T-cell (primary cell): ENCODE data around the gene LY86. TPM values are rescaled to one million over a fixed set of nuclear protein-coding genes. Genes with fewer than 3 reads are reported as not detected.

Experiments used
- ATAC-seq, 4 experiments: fragments of 200-7000 bp in 3 of 4; fragments of 150-1000 bp in 1 of 4; cut with Tn5 transposase; replicated peaks in 1 of 4; 1 replicate in 3 of 4; 2 replicates in 1 of 4; pipeline ENCODE4 v1.10.0; 2021; ENCODE audit warnings: moderate library complexity in 3 of 4, mild to moderate bottlenecking in 2 of 4, moderate number of reproducible peaks in 1 of 4
- CTCF ChIA-PET, 2 donors: fragments of 300-600 bp; sonication (Branson Sonifier 250); formaldehyde crosslinking; loops; one replicate each; lab custom pipeline; 2022; ENCODE audit warnings: antibody characterized with exemption in 2 of 2; lab: Charles Lee
- POLR2A ChIA-PET, 2 donors: fragments of 300-600 bp; sonication (Branson Sonifier 250); formaldehyde crosslinking; loops; one replicate each; lab custom pipeline; 2022; ENCODE audit warnings: antibody characterized with exemption in 2 of 2; lab: Charles Lee
- DNase-seq, 35 experiments: peaks; one replicate each; pipeline versions ENCODE4 v3.0.0 to v3.0.0-alpha.2; 2013 to 2023
- H3K27ac ChIP-seq: one replicate; pipeline ENCODE4 v1.5.1; 2013; ENCODE audit warnings: low read length
- H3K27me3 ChIP-seq, 2 experiments: replicated peaks in 1 of 2; 1 replicate in 1 of 2; 2 replicates in 1 of 2; pipeline versions ENCODE4 v1.6.1 to v1.7.0; 2013; ENCODE audit warnings: low read length in 1 of 2, mixed read lengths in 1 of 2; ENCODE audit not compliant: control insufficient read depth in 2 of 2, insufficient read depth in 2 of 2; ENCODE audit errors: extremely low read depth in 1 of 2
- H3K36me3 ChIP-seq, 2 donors: 1 replicate in 1 of 2; 2 replicates in 1 of 2; pipeline versions ENCODE4 v1.6.1 to v1.7.0; 2013; ENCODE audit warnings: low read length in 1 of 2; ENCODE audit not compliant: control insufficient read depth in 2 of 2, insufficient read depth in 1 of 2; ENCODE audit errors: extremely low read depth in 1 of 2
- H3K4me1 ChIP-seq, 2 experiments: 1 replicate in 1 of 2; 2 replicates in 1 of 2; pipeline versions ENCODE4 v1.6.1 to v1.7.0; 2013; ENCODE audit warnings: low read length in 2 of 2, mixed read lengths in 1 of 2; ENCODE audit not compliant: insufficient read depth in 2 of 2, control insufficient read depth in 1 of 2; ENCODE audit errors: extremely low read depth in 1 of 2
- H3K4me3 ChIP-seq, 2 donors: 1 replicate in 1 of 2; 2 replicates in 1 of 2; pipeline versions ENCODE4 v1.5.1 to v1.7.0; 2013; ENCODE audit warnings: mild to moderate bottlenecking in 2 of 2, low read length in 1 of 2, moderate library complexity in 1 of 2; ENCODE audit not compliant: control insufficient read depth in 1 of 2; ENCODE audit errors: extremely low read depth in 1 of 2
- H3K9me3 ChIP-seq: 2 replicates; pipeline ENCODE4 v1.7.0; 2013
- H3K27ac Mint-ChIP-seq, 2 donors: one replicate each; pipeline ENCODE4 v1.8.0; 2020 to 2021; ENCODE audit warnings: mild to moderate bottlenecking in 2 of 2, mixed read lengths in 2 of 2
- H3K27me3 Mint-ChIP-seq, 2 donors: one replicate each; pipeline ENCODE4 v1.8.0; 2021 to 2022; ENCODE audit warnings: mixed read lengths in 2 of 2
- H3K36me3 Mint-ChIP-seq: one replicate; pipeline ENCODE4 v1.8.0; 2021; ENCODE audit warnings: mixed read lengths
- H3K4me1 Mint-ChIP-seq, 3 donors: one replicate each; pipeline ENCODE4 v1.8.0; 2020 to 2022; ENCODE audit warnings: mixed read lengths in 3 of 3, mild to moderate bottlenecking in 1 of 3
- H3K4me3 Mint-ChIP-seq, 3 donors: one replicate each; pipeline ENCODE4 v1.8.0; 2020 to 2022; ENCODE audit warnings: mild to moderate bottlenecking in 3 of 3, mixed read lengths in 3 of 3, moderate library complexity in 3 of 3
- H3K9me3 Mint-ChIP-seq, 3 donors: one replicate each; pipeline ENCODE4 v1.8.0; 2020 to 2022; ENCODE audit warnings: mixed read lengths in 3 of 3
- WGBS: methylation state at CpG from one replicate; pipeline ENCODE4 v1.1.5; 2013; ENCODE audit warnings: missing lambda C conversion rate; ENCODE audit not compliant: insufficient coverage; 5-methylcytosine and 5-hydroxymethylcytosine counted together
- total RNA-seq, 35 experiments: library from RNA in 6 of 35; stranded (reverse) in 6 of 35; fragments of 120-200 nt in 1 of 35; gene quantifications; one replicate each; pipeline versions ENCODE4 v1.2.1 to v1.2.4 and lab custom pipeline; 2013 to 2026

LY86 gene
- total RNA-seq, 5 donors from 2014 or later (not counting 1 experiment from before 2014, with no cell fraction given), result 0.54 to 3.6 (median 2.5) TPM

DNA sequence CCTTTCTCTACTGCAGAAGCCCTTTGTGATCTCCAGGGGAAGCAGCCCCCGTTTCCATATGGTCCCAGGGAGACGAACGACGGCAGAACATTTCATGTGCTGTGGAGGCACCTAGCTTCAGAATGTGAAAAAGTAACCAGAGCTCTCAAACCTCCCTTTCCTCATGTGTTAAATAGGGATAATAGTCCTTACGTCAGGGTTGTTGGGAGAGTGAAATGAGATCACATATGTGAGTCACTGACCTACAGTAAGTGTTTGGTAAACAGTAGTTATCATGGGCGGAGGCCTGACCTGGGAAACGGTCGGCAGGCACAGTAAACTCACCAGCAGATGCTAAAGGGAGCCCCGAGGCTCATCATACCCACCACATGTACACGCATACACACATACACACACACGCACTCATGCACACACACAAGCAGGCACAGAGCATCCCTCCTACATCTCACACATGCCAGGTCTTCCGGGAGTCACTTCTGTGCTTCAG, 89.7 kb downstream of the LY86 start:
- H3K36me3 Mint-ChIP-seq, result no peaks in the 10 kb centered on the region
- 71% methylated on average over 4 of the region's 12 CpGs for WGBS
- H3K4me3 ChIP-seq, result no peak overlapping the region
- H3K36me3 ChIP-seq, result no peaks in the 10 kb centered on the region
- no peak overlapping the region for H3K4me3 Mint-ChIP-seq
- no peaks in the 10 kb centered on the region for H3K9me3 Mint-ChIP-seq
- H3K27ac ChIP-seq, result no peak overlapping the region
- peaks cover 0 to 8% of the 10 kb centered on the region in 2 experiments for H3K27me3 ChIP-seq
- DNase-seq (no peak), ATAC-seq (no peak)
- peaks cover 0 to 14% of the 10 kb centered on the region in 2 experiments for H3K4me1 ChIP-seq
- no peak overlapping the region for H3K27ac Mint-ChIP-seq
- ChIA-PET CTCF (interaction anchor here (0.6 to 1.0 kb wide), 2 partner anchors 33 to 43 kb away, joined by 3 to 6 read pairs; no protein-coding TSS in a partner anchor), POLR2A (interaction anchor here in 1 of 2 donors (0.6 to 0.7 kb wide), 2 partner anchors 26 to 97 kb away, joined by 4 to 6 read pairs; no protein-coding TSS in a partner anchor)
- H3K9me3 ChIP-seq, result no peaks in the 10 kb centered on the region
- H3K4me1 Mint-ChIP-seq, result peaks cover 8 to 17% (median 8%) of the 10 kb centered on the region in 3 donors
- H3K27me3 Mint-ChIP-seq, result no peaks in the 10 kb centered on the region

DNA sequence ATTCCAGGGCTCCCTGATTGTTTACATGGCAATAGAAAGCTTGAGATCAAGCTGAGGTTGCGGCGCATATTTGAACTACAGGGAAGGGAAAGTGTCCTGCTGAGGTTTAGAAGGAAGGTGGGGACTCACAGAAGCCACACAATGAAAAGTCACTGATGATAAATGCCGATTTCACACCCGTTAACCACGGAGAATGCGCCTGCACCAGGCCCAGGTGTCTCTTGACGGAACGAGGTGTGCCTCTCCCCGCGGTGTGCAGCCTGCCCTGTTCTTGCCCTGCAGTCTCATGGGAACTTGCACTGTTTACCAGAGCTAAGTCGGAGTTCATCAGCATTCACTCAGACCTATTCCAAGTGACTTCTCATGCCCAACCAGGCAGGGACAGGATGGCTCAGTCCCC, 90.3 kb downstream of the LY86 start:
- no peak overlapping the region for H3K4me3 Mint-ChIP-seq
- POLR2A ChIA-PET, result interaction anchor here in 1 of 2 donors (0.7 kb wide), 1 partner anchor 98 kb away, joined by 4 read pairs; no protein-coding TSS in a partner anchor
- 53% methylated on average over 11 of the region's 11 CpGs for WGBS

GRCh38 chr6:6679633-6680032, 91.1 kb downstream of the LY86 start:
- CTCF ChIA-PET, result interaction anchor here (0.6 to 0.7 kb wide), 2 partner anchors 104 to 133 kb away, joined by 3 read pairs; no protein-coding TSS in a partner anchor
- no peak for ATAC-seq

More for the DNA sequence above, 90.3 kb downstream of the LY86 start:
- DNase-seq (no peak), ATAC-seq (peak in 3 of 4 experiments; percentile 23 to 47 (median 34))
- H3K4me3 ChIP-seq, result no peak overlapping the region
- H3K36me3 ChIP-seq, result no peaks in the 10 kb centered on the region
- Mint-ChIP-seq H3K36me3 (no peaks in the 10 kb centered on the region), H3K27ac (no peak overlapping the region), H3K9me3 (no peaks in the 10 kb centered on the region), H3K4me1 (peaks cover 8 to 17% (median 8%) of the 10 kb centered on the region in 3 donors), H3K27me3 (no peaks in the 10 kb centered on the region)
- H3K27me3 ChIP-seq, result peaks cover 0 to 8% of the 10 kb centered on the region in 2 experiments
- CTCF ChIA-PET, result interaction anchor here (0.5 to 0.7 kb wide), 6 partner anchors 14 to 1274 kb away, joined by 4 to 6 read pairs (median 4); no protein-coding TSS in a partner anchor
- H3K9me3 ChIP-seq, result no peaks in the 10 kb centered on the region
- no peak overlapping the region for H3K27ac ChIP-seq
- peaks cover 0 to 14% of the 10 kb centered on the region in 2 experiments for H3K4me1 ChIP-seq

GRCh38 chr6:6680526-6680925, 92.0 kb downstream of the LY86 start:
- CTCF ChIA-PET, result interaction anchor here in 1 of 2 donors (0.5 kb wide), 1 partner anchor 1544 kb away, joined by 6 read pairs; no protein-coding TSS in a partner anchor

More at GRCh38 chr6:6679633-6680032, 91.1 kb downstream of the LY86 start:
- H3K4me1 Mint-ChIP-seq, result peaks cover 12 to 21% (median 14%) of the 10 kb centered on the region in 3 donors
- peaks cover 0 to 18% of the 10 kb centered on the region in 2 experiments for H3K4me1 ChIP-seq
- H3K27me3 Mint-ChIP-seq, result no peaks in the 10 kb centered on the region
- DNase-seq, result no peak
- 100% methylated on average over 1 of the region's 5 CpGs for WGBS
- H3K9me3 Mint-ChIP-seq, result no peaks in the 10 kb centered on the region
- H3K4me3 Mint-ChIP-seq, result no peak overlapping the region
- H3K9me3 ChIP-seq, result no peaks in the 10 kb centered on the region
- POLR2A ChIA-PET, result interaction anchor here in 1 of 2 donors (0.6 kb wide), 1 partner anchor 133 kb away, joined by 3 read pairs; no protein-coding TSS in a partner anchor
- H3K36me3 Mint-ChIP-seq, result no peaks in the 10 kb centered on the region
- H3K4me3 ChIP-seq, result no peak overlapping the region
- no peak overlapping the region for H3K27ac ChIP-seq
- H3K27me3 ChIP-seq, result peaks cover 0 to 8% of the 10 kb centered on the region in 2 experiments
- no peak overlapping the region for H3K27ac Mint-ChIP-seq
- H3K36me3 ChIP-seq, result no peaks in the 10 kb centered on the region

GRCh38 chr6:6681075-6681849, 92.7 kb downstream of the LY86 start:
- Histone ChIP-seq H3K9me3 (no peaks in the 10 kb centered on the region), H3K36me3 (no peaks in the 10 kb centered on the region), H3K27me3 (peaks cover 0 to 8% of the 10 kb centered on the region in 2 experiments), H3K4me1 (peaks cover 0 to 18% of the 10 kb centered on the region in 2 experiments), H3K4me3 (no peak overlapping the region), H3K27ac (no peak overlapping the region)
- Mint-ChIP-seq H3K36me3 (no peaks in the 10 kb centered on the region), H3K27me3 (no peaks in the 10 kb centered on the region), H3K4me3 (no peak overlapping the region), H3K9me3 (no peaks in the 10 kb centered on the region), H3K4me1 (peaks cover 12 to 23% (median 17%) of the 10 kb centered on the region in 3 donors), H3K27ac (no peak overlapping the region)
- DNase-seq, result no peak
- ATAC-seq, result no peak
- CTCF ChIA-PET, result interaction anchor here in 1 of 2 donors (0.6 to 0.7 kb wide), 2 partner anchors 20 to 500 kb away, joined by 4 to 11 read pairs; no protein-coding TSS in a partner anchor
- POLR2A ChIA-PET, result interaction anchor here in 1 of 2 donors (0.6 kb wide), 1 partner anchor 510 kb away, joined by 4 read pairs; no protein-coding TSS in a partner anchor
- 100% methylated on average over 2 of the region's 11 CpGs for WGBS

More at GRCh38 chr6:6680526-6680925, 92.0 kb downstream of the LY86 start:
- ATAC-seq (no peak), DNase-seq (no peak)
- POLR2A ChIA-PET, result interaction anchor here in 1 of 2 donors (0.5 kb wide), 1 partner anchor 403 kb away, joined by 12 read pairs; no protein-coding TSS in a partner anchor
- Mint-ChIP-seq H3K9me3 (no peaks in the 10 kb centered on the region), H3K36me3 (no peaks in the 10 kb centered on the region), H3K27ac (no peak overlapping the region), H3K4me1 (peaks cover 12 to 23% (median 17%) of the 10 kb centered on the region in 3 donors), H3K4me3 (no peak overlapping the region), H3K27me3 (no peaks in the 10 kb centered on the region)
- H3K27ac ChIP-seq, result no peak overlapping the region
- H3K4me3 ChIP-seq, result no peak overlapping the region
- H3K36me3 ChIP-seq, result no peaks in the 10 kb centered on the region
- peaks cover 0 to 8% of the 10 kb centered on the region in 2 experiments for H3K27me3 ChIP-seq
- H3K4me1 ChIP-seq, result peaks cover 0 to 18% of the 10 kb centered on the region in 2 experiments
- no peaks in the 10 kb centered on the region for H3K9me3 ChIP-seq

- no peak for ATAC-seq
- H3K4me1 Mint-ChIP-seq, result peaks cover 6 to 15% (median 15%) of the 10 kb centered on the region in 3 donors
- H3K4me3 Mint-ChIP-seq, result no peak overlapping the region
- H3K27me3 ChIP-seq, result peaks cover 0 to 13% of the 10 kb centered on the region in 2 experiments
- no peaks in the 10 kb centered on the region for H3K36me3 Mint-ChIP-seq
- H3K9me3 Mint-ChIP-seq, result no peaks in the 10 kb centered on the region
- H3K36me3 ChIP-seq, result no peaks in the 10 kb centered on the region
- CTCF ChIA-PET, result interaction anchor here in 1 of 2 donors (0.6 to 0.7 kb wide), 3 partner anchors 21 to 658 kb away, joined by 3 to 11 read pairs (median 4); no protein-coding TSS in a partner anchor
- no peak overlapping the region for H3K4me3 ChIP-seq
- POLR2A ChIA-PET, result interaction anchor here in 1 of 2 donors (0.6 kb wide), 1 partner anchor 14 kb away, joined by 3 read pairs; no protein-coding TSS in a partner anchor
- no peak for DNase-seq
- H3K4me1 ChIP-seq, result peaks cover 0 to 12% of the 10 kb centered on the region in 2 experiments
- no peaks in the 10 kb centered on the region for H3K27me3 Mint-ChIP-seq
- H3K27ac ChIP-seq, result no peak overlapping the region
- no peaks in the 10 kb centered on the region for H3K9me3 ChIP-seq
- no peak overlapping the region for H3K27ac Mint-ChIP-seq
- WGBS, result 89% methylated on average over 1 of the region's 3 CpGs
Measured at GRCh38 chr6:6682225-6682624, 93.7 kb downstream of the LY86 start.
